ENCODE measurements around the gene CDKN1C.

The CDKN1C gene

GRCh38 chr11:2885678-2886081 is at the start of gene CDKN1C:
Gene CDKN1C (minus strand): TSS chr11:2885775. CDS start chr11:2885456, 319 bp downstream.
- H3K4me3 ChIP-seq = peak within 1 kb of the TSS; percentile 86
- peak within 1 kb of the TSS; percentile 81 for H3K9ac ChIP-seq
- H3K27ac ChIP-seq = peak within 1 kb of the TSS; percentile 80
- H3K4me2 ChIP-seq = peak within 1 kb of the TSS; percentile 92
- peaks cover 81% of the 10 kb centered on the region for H3K4me1 ChIP-seq
- no peaks in the 10 kb centered on the region for H3K9me3 ChIP-seq
- peaks cover 31% of the 10 kb centered on the region for H3K27me3 ChIP-seq
- TF ChIP-seq Cebpa-rat (IDR thresholded peaks at IDR 0.05) = no peak
- peaks cover 25% of the 10 kb centered on the region for H4K20me1 ChIP-seq
- H3K36me3 ChIP-seq = no peaks in the 10 kb centered on the region

GRCh38 chr11:2934611-2935239 is 49.1 kb upstream of the CDKN1C start:
- Histone ChIP-seq H3K9me3 (peaks cover 32% of the 10 kb centered on the region), H3K4me2 (peak overlapping the region; percentile 49), H3K4me3 (no peak overlapping the region), H3K36me3 (0 out of 2 replicates have a peak, but pooled peaks cover 5% of the 10 kb centered on the region), H3K27me3 (peaks cover 18% of the 10 kb centered on the region), H4K20me1 (no peaks in the 10 kb centered on the region; the same call in 1 of the 2 replicates), H3K9ac (no peak overlapping the region), H3K27ac (no peak overlapping the region), H3K4me1 (peaks cover 38% of the 10 kb centered on the region)
- TF ChIP-seq Cebpa-rat (IDR thresholded peaks at IDR 0.05) = no peak

GRCh38 chr11:2934021-2934550 is 48.5 kb upstream of the CDKN1C start:
- H3K27ac ChIP-seq = no peak overlapping the region
- H3K4me2 ChIP-seq = peak overlapping the region; percentile 49
- 0 out of 2 replicates have a peak, but pooled peaks cover 3% of the 10 kb centered on the region for H3K36me3 ChIP-seq
- peaks cover under 1% of the 10 kb centered on the region for H4K20me1 ChIP-seq
- peaks cover 26% of the 10 kb centered on the region for H3K9me3 ChIP-seq
- H3K27me3 ChIP-seq = peaks cover 24% of the 10 kb centered on the region
- no peak overlapping the region for H3K4me3 ChIP-seq
- peaks cover 44% of the 10 kb centered on the region for H3K4me1 ChIP-seq
- no peak overlapping the region for H3K9ac ChIP-seq
- no peak for TF ChIP-seq Cebpa-rat (IDR thresholded peaks at IDR 0.05)

GRCh38 chr11:2933375-2934020 is 47.9 kb upstream of the CDKN1C start:
- Histone ChIP-seq H3K27me3 (peaks cover 30% of the 10 kb centered on the region), H3K9ac (no peak overlapping the region), H3K9me3 (peaks cover 20% of the 10 kb centered on the region), H3K4me2 (peak overlapping the region; percentile 49), H3K4me3 (no peak overlapping the region), H3K36me3 (no peaks in the 10 kb centered on the region), H4K20me1 (peaks cover 7% of the 10 kb centered on the region), H3K27ac (no peak overlapping the region), H3K4me1 (peaks cover 50% of the 10 kb centered on the region)
- TF ChIP-seq Cebpa-rat (IDR thresholded peaks at IDR 0.05) = no peak

GRCh38 chr11:2932850-2933251 is 47.3 kb upstream of the CDKN1C start:
- no peak overlapping the region for H3K9ac ChIP-seq
- peaks cover 36% of the 10 kb centered on the region for H3K27me3 ChIP-seq
- no peak overlapping the region for H3K4me3 ChIP-seq
- H3K36me3 ChIP-seq = no peaks in the 10 kb centered on the region
- no peak for TF ChIP-seq Cebpa-rat (IDR thresholded peaks at IDR 0.05)
- no peak overlapping the region for H3K27ac ChIP-seq
- H3K4me1 ChIP-seq = peaks cover 56% of the 10 kb centered on the region
- peaks cover 14% of the 10 kb centered on the region for H3K9me3 ChIP-seq
- peak overlapping the region; percentile 49 for H3K4me2 ChIP-seq
- peaks cover 13% of the 10 kb centered on the region for H4K20me1 ChIP-seq

GRCh38 chr11:2931771-2932738 is 46.5 kb upstream of the CDKN1C start:
- no peaks in the 10 kb centered on the region for H3K36me3 ChIP-seq
- peaks cover 6% of the 10 kb centered on the region for H3K9me3 ChIP-seq
- H3K27me3 ChIP-seq = peaks cover 44% of the 10 kb centered on the region
- no peak overlapping the region for H3K4me3 ChIP-seq
- H3K4me1 ChIP-seq = peaks cover 64% of the 10 kb centered on the region
- H3K27ac ChIP-seq = no peak overlapping the region
- peaks cover 21% of the 10 kb centered on the region for H4K20me1 ChIP-seq
- H3K9ac ChIP-seq = no peak overlapping the region
- TF ChIP-seq Cebpa-rat (IDR thresholded peaks at IDR 0.05) = no peak
- H3K4me2 ChIP-seq = peak overlapping the region; percentile 49

- Histone ChIP-seq H3K9me3 (no peaks in the 10 kb centered on the region), H3K27me3 (peaks cover 51% of the 10 kb centered on the region)
Measured at GRCh38 chr11:2931420-2931746, 45.8 kb upstream of the CDKN1C start.

GRCh38 chr11:2930704-2931419 is 45.3 kb upstream of the CDKN1C start:
- H3K27ac ChIP-seq = no peak overlapping the region
- peaks cover 67% of the 10 kb centered on the region for H3K4me1 ChIP-seq
- TF ChIP-seq Cebpa-rat (IDR thresholded peaks at IDR 0.05) = no peak
- H3K36me3 ChIP-seq = no peaks in the 10 kb centered on the region
- H3K27me3 ChIP-seq = peaks cover 54% of the 10 kb centered on the region
- no peak overlapping the region for H3K9ac ChIP-seq
- peaks cover 25% of the 10 kb centered on the region for H4K20me1 ChIP-seq
- H3K4me3 ChIP-seq = peak overlapping the region; percentile 61
- H3K9me3 ChIP-seq = no peaks in the 10 kb centered on the region
- H3K4me2 ChIP-seq = peak overlapping the region; percentile 88

More at GRCh38 chr11:2931420-2931746, 45.8 kb upstream of the CDKN1C start:
- no peak overlapping the region for H3K4me2 ChIP-seq
- no peaks in the 10 kb centered on the region for H3K36me3 ChIP-seq
- no peak overlapping the region for H3K27ac ChIP-seq
- peaks cover 67% of the 10 kb centered on the region for H3K4me1 ChIP-seq
- no peak for TF ChIP-seq Cebpa-rat (IDR thresholded peaks at IDR 0.05)
- no peak overlapping the region for H3K4me3 ChIP-seq
- peaks cover 25% of the 10 kb centered on the region for H4K20me1 ChIP-seq
- no peak overlapping the region for H3K9ac ChIP-seq

Measured in BLaER1 (cell line).